ENCODE results near the gene TLE2. TPM values are rescaled to one million over a fixed set of nuclear protein-coding genes. Genes with fewer than 3 reads are reported as not detected.

TLE2 gene
- total RNA-seq, 4 donors from 2014 or later: 31.4 to 70.0 (median 47.5) TPM

DNA sequence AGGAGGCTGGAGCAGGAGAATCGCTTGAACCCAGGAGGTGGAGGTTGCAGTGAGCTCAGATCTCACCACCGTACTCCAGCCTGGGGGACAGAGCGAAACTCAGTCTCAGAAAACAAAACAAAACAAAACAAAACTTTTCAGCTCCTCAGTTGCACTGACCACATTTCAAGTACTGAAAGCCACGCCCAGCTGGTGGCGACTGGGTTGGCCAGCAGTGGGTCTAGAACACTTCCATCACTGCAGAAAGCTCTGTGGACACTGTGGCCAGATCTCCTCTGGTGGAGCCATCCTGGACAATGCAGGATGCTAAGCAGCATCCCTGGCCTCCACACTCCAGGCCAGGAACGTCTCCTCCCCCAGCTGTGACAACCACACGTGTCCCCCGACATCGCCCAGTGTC lies 21.1 kb downstream of the TLE2 start:
- DNase-seq: no peak
- Histone ChIP-seq H3K4me3 (no peak overlapping the region), H3K36me3 (peaks cover 0 to 3% (median 0%) of the 10 kb centered on the region in 4 donors), H3K4me1 (no peaks in the 10 kb centered on the region), H3K27me3 (no peaks in the 10 kb centered on the region), H3K9me3 (no peaks in the 10 kb centered on the region), H3K27ac (no peak overlapping the region)
- in situ Hi-C loops (cut with MboI; ENCODE audit: low pct_ligation_motif_present in 1 of 4, low pct_unique_long_range_greater_than_20kb in 1 of 4, low sequenced_read_pairs in 3 of 4) (no loop called here), intact Hi-C loops (cut with DNase I; ENCODE audit: low total_unique reads) (no loop called here)
- TF ChIP-seq, protein P1, sequence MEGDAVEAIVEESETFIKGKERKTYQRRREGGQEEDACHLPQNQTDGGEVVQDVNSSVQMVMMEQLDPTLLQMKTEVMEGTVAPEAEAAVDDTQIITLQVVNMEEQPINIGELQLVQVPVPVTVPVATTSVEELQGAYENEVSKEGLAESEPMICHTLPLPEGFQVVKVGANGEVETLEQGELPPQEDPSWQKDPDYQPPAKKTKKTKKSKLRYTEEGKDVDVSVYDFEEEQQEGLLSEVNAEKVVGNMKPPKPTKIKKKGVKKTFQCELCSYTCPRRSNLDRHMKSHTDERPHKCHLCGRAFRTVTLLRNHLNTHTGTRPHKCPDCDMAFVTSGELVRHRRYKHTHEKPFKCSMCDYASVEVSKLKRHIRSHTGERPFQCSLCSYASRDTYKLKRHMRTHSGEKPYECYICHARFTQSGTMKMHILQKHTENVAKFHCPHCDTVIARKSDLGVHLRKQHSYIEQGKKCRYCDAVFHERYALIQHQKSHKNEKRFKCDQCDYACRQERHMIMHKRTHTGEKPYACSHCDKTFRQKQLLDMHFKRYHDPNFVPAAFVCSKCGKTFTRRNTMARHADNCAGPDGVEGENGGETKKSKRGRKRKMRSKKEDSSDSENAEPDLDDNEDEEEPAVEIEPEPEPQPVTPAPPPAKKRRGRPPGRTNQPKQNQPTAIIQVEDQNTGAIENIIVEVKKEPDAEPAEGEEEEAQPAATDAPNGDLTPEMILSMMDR (IDR thresholded peaks at IDR 0.05): no peak
- no peak for TF ChIP-seq POLR2A (IDR thresholded peaks at IDR 0.05)
- no peak for TF ChIP-seq EP300 (IDR thresholded peaks at IDR 0.05; ENCODE audit: low read depth)
- TF ChIP-seq POLR2AphosphoS5 (IDR thresholded peaks at IDR 0.05): no peak
- WGBS, 2 donors (ENCODE audit: low coverage in 1 of 2): 82 to 90% methylated on average over 8 to 9 of the region's 9 CpGs

DNA sequence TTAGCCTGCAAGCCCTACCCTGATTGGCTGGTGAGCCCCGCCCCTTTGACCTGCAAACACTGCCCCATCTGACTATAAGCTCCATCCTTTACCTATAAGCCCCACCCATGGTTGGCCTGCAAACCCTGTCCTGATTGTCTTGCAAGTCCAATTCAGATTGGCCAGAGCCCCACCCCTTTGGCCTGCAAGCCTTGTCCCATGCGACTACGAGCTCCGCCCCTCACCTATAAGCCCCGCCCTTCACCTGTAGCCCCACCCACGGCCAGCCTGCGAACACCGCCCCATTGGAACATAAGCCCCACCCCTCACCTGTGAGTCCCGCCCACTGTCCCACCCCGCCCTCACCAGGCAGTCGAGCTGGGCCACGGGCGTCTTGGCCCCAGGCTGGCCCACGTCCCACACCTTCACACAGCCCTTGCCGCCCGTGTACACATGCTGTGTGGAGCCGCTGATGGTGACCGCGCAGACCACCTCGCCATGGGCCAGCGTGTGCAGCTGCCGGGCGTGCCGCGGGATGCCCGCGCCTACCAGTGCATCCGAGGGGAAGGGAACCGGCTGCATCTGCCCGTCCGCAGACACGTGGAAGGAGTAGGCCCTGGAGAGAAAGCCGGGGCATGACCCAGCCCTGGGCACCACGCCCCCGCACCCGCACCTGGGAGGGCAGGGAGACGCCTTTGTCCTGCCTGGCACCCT lies 22.9 kb downstream of the TLE2 start:
- Histone ChIP-seq H3K9me3 (no peaks in the 10 kb centered on the region), H3K27ac (no peak overlapping the region), H3K4me1 (no peaks in the 10 kb centered on the region), H3K4me3 (no peak overlapping the region), H3K27me3 (no peaks in the 10 kb centered on the region), H3K36me3 (peaks cover 0 to 3% (median 0%) of the 10 kb centered on the region in 4 donors)
- in situ Hi-C loops (cut with MboI; ENCODE audit: low pct_ligation_motif_present in 1 of 4, low pct_unique_long_range_greater_than_20kb in 1 of 4, low sequenced_read_pairs in 3 of 4) (no loop called here), intact Hi-C loops (cut with DNase I; ENCODE audit: low total_unique reads) (no loop called here)
- 61 to 88% methylated on average over 4 to 36 of the region's 37 CpGs for WGBS, 2 donors (ENCODE audit: low coverage in 1 of 2)
- TF ChIP-seq, protein P1 (IDR thresholded peaks at IDR 0.05): no peak
- TF ChIP-seq POLR2AphosphoS5 (IDR thresholded peaks at IDR 0.05) (no peak), POLR2A (IDR thresholded peaks at IDR 0.05) (no peak), EP300 (IDR thresholded peaks at IDR 0.05; ENCODE audit: low read depth) (no peak)
- peak; percentile 35 for DNase-seq

DNA sequence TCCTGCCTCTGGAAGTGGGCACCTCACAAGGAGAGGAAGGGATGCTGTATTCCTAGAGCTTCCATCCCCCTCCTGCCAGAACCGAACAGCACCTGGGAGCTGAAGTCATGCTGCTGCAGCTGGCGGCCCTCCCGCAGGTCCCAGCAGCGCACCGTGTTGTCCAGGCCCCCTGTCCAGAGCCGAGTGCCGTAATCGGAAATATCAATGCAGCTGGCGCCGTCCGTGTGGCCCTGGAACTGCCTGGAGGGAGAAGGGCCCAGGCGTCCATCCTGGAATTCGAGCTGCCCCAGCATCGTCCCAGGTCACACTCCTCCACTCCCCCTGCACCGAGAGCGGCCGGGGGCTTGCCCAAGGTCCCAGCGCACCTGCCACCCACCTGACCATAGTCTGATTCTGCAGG lies 23.7 kb downstream of the TLE2 start:
- Histone ChIP-seq H3K36me3 (peaks cover 0 to 3% (median 0%) of the 10 kb centered on the region in 4 donors), H3K27ac (no peak overlapping the region), H3K4me1 (no peaks in the 10 kb centered on the region), H3K4me3 (no peak overlapping the region), H3K27me3 (no peaks in the 10 kb centered on the region), H3K9me3 (no peaks in the 10 kb centered on the region)
- WGBS, 2 donors (ENCODE audit: low coverage in 1 of 2): 95% methylated on average over 15 of the region's 18 CpGs; no CpG with 5 or more reads in 1 of the 2 donors
- DNase-seq: no peak
- in situ Hi-C loops (cut with MboI; ENCODE audit: low pct_ligation_motif_present in 1 of 4, low pct_unique_long_range_greater_than_20kb in 1 of 4, low sequenced_read_pairs in 3 of 4) (no loop called here), intact Hi-C loops (cut with DNase I; ENCODE audit: low total_unique reads) (no loop called here)
- TF ChIP-seq POLR2A (IDR thresholded peaks at IDR 0.05) (no peak), POLR2AphosphoS5 (IDR thresholded peaks at IDR 0.05) (no peak)

DNA sequence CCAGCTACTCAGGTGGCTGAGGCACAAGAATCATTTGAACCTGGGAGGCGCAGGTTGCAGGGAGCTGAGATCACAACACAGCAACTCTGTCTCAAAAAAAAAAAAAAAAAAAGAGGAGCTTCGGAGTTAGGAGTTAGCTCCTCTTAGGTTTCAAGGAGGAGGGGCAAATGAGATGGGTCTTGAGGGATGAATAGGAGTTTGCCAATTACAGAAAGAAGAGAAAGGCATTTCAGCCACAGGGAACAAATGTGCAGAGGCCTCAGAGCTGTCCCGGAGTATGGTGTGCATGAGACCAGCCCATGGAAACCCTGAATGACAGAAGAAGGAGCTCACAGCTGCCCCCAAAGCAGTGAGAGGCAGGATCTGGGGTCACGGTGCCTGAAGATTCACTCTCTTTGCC lies 24.6 kb downstream of the TLE2 start:
- no peak for DNase-seq
- Histone ChIP-seq H3K9me3 (no peaks in the 10 kb centered on the region), H3K27me3 (no peaks in the 10 kb centered on the region), H3K36me3 (peaks cover 0 to 3% (median 0%) of the 10 kb centered on the region in 4 donors), H3K27ac (no peak overlapping the region), H3K4me3 (no peak overlapping the region), H3K4me1 (no peaks in the 10 kb centered on the region)
- in situ Hi-C loops (cut with MboI; ENCODE audit: low pct_ligation_motif_present in 1 of 4, low pct_unique_long_range_greater_than_20kb in 1 of 4, low sequenced_read_pairs in 3 of 4) (no loop called here), intact Hi-C loops (cut with DNase I; ENCODE audit: low total_unique reads) (no loop called here)
- TF ChIP-seq POLR2AphosphoS5 (IDR thresholded peaks at IDR 0.05) (no peak), EP300 (IDR thresholded peaks at IDR 0.05; ENCODE audit: low read depth) (no peak)
- WGBS, 2 donors (ENCODE audit: low coverage in 1 of 2): 83 to 92% methylated on average over 1 to 4 of the region's 4 CpGs

DNA sequence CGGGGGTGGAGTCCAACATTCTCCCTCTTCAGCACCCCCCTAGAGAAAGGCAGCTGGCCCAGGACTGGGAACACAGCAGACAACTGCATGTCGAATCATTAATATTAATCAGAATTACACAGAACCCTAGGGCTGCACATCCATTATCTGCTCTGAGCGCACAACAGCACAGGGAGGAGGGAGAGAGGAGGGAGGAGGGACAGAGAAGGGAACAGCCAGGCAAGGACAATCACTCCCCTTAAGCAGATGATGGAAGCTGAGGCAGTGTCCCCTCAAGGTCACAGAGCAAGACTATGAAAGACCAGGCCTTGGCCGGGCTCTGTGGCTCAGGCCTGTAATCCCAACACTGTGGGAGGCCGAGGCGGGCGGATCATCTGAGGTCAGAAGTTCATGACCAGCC lies 26.0 kb downstream of the TLE2 start:
- Histone ChIP-seq H3K4me1 (no peaks in the 10 kb centered on the region), H3K9me3 (no peaks in the 10 kb centered on the region), H3K36me3 (peaks cover 0 to 3% (median 0%) of the 10 kb centered on the region in 4 donors), H3K4me3 (no peak overlapping the region), H3K27ac (no peak overlapping the region), H3K27me3 (no peaks in the 10 kb centered on the region)
- 89 to 90% methylated on average over 2 to 7 of the region's 7 CpGs for WGBS, 2 donors (ENCODE audit: low coverage in 1 of 2)
- intact Hi-C loops (cut with DNase I; ENCODE audit: low total_unique reads) (no loop called here), in situ Hi-C loops (cut with MboI; ENCODE audit: low pct_ligation_motif_present in 1 of 4, low pct_unique_long_range_greater_than_20kb in 1 of 4, low sequenced_read_pairs in 3 of 4) (no loop called here)
- TF ChIP-seq POLR2AphosphoS5 (IDR thresholded peaks at IDR 0.05): no peak
- no peak for TF ChIP-seq POLR2A (IDR thresholded peaks at IDR 0.05)
- TF ChIP-seq, protein P1 (IDR thresholded peaks at IDR 0.05): no peak
- no peak for TF ChIP-seq EP300 (IDR thresholded peaks at IDR 0.05; ENCODE audit: low read depth)
- DNase-seq: no peak

Measured in transverse colon (tissue), 4 donors.